ENCODE results near the gene AHCYL1.

GRCh38 chr1:110034040-110034450 lies 49.5 kb downstream of the AHCYL1 start:
- TF ChIP-seq ZFX (IDR thresholded peaks at IDR 0.05) (no peak), EGR1 (IDR thresholded peaks at IDR 0.05; ENCODE audit: low read depth) (no peak), POLR2A (IDR thresholded peaks at IDR 0.05; ENCODE audit: borderline replicate concordance, extremely low read depth, insufficient read depth, insufficient read length) (no peak), CTCF (IDR thresholded peaks at IDR 0.05 in 2 of 3, conservative IDR thresholded peaks at IDR 0.05 in 1 of 3; ENCODE audit: borderline replicate concordance in 1 of 3, insufficient read depth in 1 of 3, low read depth in 2 of 3, low read length in 2 of 3) (no peak), EZH2phosphoT487 (IDR thresholded peaks at IDR 0.05; ENCODE audit: borderline replicate concordance) (no peak), POLR2AphosphoS5 (IDR thresholded peaks at IDR 0.05; ENCODE audit: low read depth, low read length) (no peak), RAD21 (IDR thresholded peaks at IDR 0.05; ENCODE audit: low read depth) (no peak), ZNF274 (IDR thresholded peaks at IDR 0.05; ENCODE audit: low read depth, low read length) (no peak), EZH2 (IDR thresholded peaks at IDR 0.05) (no peak), SRF (IDR thresholded peaks at IDR 0.05; ENCODE audit: low read depth) (no peak), JUND (IDR thresholded peaks at IDR 0.05) (no peak), YY1 (IDR thresholded peaks at IDR 0.05; ENCODE audit: extremely low read depth, insufficient replicate concordance, low read depth, low read length) (no peak)
- TF ChIP-seq, protein P1, sequence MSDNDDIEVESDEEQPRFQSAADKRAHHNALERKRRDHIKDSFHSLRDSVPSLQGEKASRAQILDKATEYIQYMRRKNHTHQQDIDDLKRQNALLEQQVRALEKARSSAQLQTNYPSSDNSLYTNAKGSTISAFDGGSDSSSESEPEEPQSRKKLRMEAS (IDR thresholded peaks at IDR 0.05) = no peak
- TF ChIP-seq, protein P2, sequence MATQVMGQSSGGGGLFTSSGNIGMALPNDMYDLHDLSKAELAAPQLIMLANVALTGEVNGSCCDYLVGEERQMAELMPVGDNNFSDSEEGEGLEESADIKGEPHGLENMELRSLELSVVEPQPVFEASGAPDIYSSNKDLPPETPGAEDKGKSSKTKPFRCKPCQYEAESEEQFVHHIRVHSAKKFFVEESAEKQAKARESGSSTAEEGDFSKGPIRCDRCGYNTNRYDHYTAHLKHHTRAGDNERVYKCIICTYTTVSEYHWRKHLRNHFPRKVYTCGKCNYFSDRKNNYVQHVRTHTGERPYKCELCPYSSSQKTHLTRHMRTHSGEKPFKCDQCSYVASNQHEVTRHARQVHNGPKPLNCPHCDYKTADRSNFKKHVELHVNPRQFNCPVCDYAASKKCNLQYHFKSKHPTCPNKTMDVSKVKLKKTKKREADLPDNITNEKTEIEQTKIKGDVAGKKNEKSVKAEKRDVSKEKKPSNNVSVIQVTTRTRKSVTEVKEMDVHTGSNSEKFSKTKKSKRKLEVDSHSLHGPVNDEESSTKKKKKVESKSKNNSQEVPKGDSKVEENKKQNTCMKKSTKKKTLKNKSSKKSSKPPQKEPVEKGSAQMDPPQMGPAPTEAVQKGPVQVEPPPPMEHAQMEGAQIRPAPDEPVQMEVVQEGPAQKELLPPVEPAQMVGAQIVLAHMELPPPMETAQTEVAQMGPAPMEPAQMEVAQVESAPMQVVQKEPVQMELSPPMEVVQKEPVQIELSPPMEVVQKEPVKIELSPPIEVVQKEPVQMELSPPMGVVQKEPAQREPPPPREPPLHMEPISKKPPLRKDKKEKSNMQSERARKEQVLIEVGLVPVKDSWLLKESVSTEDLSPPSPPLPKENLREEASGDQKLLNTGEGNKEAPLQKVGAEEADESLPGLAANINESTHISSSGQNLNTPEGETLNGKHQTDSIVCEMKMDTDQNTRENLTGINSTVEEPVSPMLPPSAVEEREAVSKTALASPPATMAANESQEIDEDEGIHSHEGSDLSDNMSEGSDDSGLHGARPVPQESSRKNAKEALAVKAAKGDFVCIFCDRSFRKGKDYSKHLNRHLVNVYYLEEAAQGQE (IDR thresholded peaks at IDR 0.05; ENCODE audit: low read depth) = no peak
